ENCODE results near the gene EEPD1.

EEPD1 gene

GRCh38 chr7:36204929-36205635 lies 52.0 kb downstream of the EEPD1 start:
- Histone ChIP-seq H3K9ac (ENCODE audit: insufficient read length, low read depth) (no peak overlapping the region), H3K4me3 (ENCODE audit: insufficient read length, low read depth) (no peak overlapping the region), H3K27me3 (ENCODE audit: insufficient read depth, insufficient read length) (no peaks in the 10 kb centered on the region), H3K9me3 (ENCODE audit: insufficient read depth, low read length) (no peaks in the 10 kb centered on the region), H3K4me1 (ENCODE audit: insufficient read depth, insufficient read length) (peaks cover 19% of the 10 kb centered on the region), H3K36me3 (ENCODE audit: insufficient read depth, insufficient read length, low read length) (no peaks in the 10 kb centered on the region)
- DNase-seq (ENCODE audit: low read depth, low spot score): no peak
- TF ChIP-seq YY1 (IDR thresholded peaks at IDR 0.05; ENCODE audit: insufficient read depth, insufficient read length) (no peak), SUZ12 (IDR thresholded peaks at IDR 0.05; ENCODE audit: extremely low read depth, insufficient read depth, insufficient read length) (no peak), ZNF274 (IDR thresholded peaks at IDR 0.05; ENCODE audit: low read depth, low read length) (no peak)

GRCh38 chr7:36205803-36206202 lies 52.7 kb downstream of the EEPD1 start:
- Histone ChIP-seq H3K9me3 (ENCODE audit: insufficient read depth, low read length) (no peaks in the 10 kb centered on the region), H3K36me3 (ENCODE audit: insufficient read depth, insufficient read length, low read length) (no peaks in the 10 kb centered on the region), H3K4me3 (ENCODE audit: insufficient read length, low read depth) (no peak overlapping the region), H3K27me3 (ENCODE audit: insufficient read depth, insufficient read length) (no peaks in the 10 kb centered on the region), H3K4me1 (ENCODE audit: insufficient read depth, insufficient read length) (peaks cover 19% of the 10 kb centered on the region), H3K9ac (ENCODE audit: insufficient read length, low read depth) (no peak overlapping the region)
- no peak for TF ChIP-seq ZNF274 (IDR thresholded peaks at IDR 0.05; ENCODE audit: low read depth, low read length)
- TF ChIP-seq SUZ12 (IDR thresholded peaks at IDR 0.05; ENCODE audit: extremely low read depth, insufficient read depth, insufficient read length): no peak
- no peak for TF ChIP-seq YY1 (IDR thresholded peaks at IDR 0.05; ENCODE audit: insufficient read depth, insufficient read length)
- no peak for DNase-seq (ENCODE audit: low read depth, low spot score)

GRCh38 chr7:36207451-36208291 lies 54.6 kb downstream of the EEPD1 start:
- Histone ChIP-seq H3K4me3 (ENCODE audit: insufficient read length, low read depth) (no peak overlapping the region), H3K27me3 (ENCODE audit: insufficient read depth, insufficient read length) (no peaks in the 10 kb centered on the region), H3K9me3 (ENCODE audit: insufficient read depth, low read length) (no peaks in the 10 kb centered on the region), H3K36me3 (ENCODE audit: insufficient read depth, insufficient read length, low read length) (no peaks in the 10 kb centered on the region), H3K4me1 (ENCODE audit: insufficient read depth, insufficient read length) (peaks cover 17% of the 10 kb centered on the region), H3K9ac (ENCODE audit: insufficient read length, low read depth) (no peak overlapping the region)
- no peak for DNase-seq (ENCODE audit: low read depth, low spot score)
- TF ChIP-seq ZNF274 (IDR thresholded peaks at IDR 0.05; ENCODE audit: low read depth, low read length): no peak
- no peak for TF ChIP-seq SUZ12 (IDR thresholded peaks at IDR 0.05; ENCODE audit: extremely low read depth, insufficient read depth, insufficient read length)
- TF ChIP-seq YY1 (IDR thresholded peaks at IDR 0.05; ENCODE audit: insufficient read depth, insufficient read length): no peak

DNA sequence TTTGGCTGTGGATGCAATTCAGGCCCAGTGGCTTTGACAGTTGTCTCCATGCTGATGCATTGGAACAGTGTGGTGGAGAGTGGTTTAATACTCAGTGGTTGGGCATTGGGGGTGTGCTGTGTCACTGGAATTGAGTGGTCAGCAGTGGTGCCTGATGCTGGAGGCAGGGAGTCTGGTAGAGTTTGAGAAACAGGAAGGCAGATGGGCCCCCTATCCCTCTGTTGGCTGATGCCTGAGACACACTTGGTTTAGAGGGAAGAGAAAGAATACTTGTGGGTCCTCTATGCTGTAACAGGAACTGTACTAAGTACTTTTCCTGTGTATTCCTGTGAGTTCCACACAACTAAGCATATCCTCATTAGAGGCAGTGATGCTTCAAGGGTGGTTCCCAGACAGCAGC lies 55.4 kb downstream of the EEPD1 start:
- no peak overlapping the region for H3K9ac ChIP-seq (ENCODE audit: insufficient read length, low read depth)
- no peaks in the 10 kb centered on the region; the same call in 1 of the 2 replicates for H3K9me3 ChIP-seq (ENCODE audit: insufficient read depth, low read length)
- H3K4me1 ChIP-seq (ENCODE audit: insufficient read depth, insufficient read length): peaks cover 13% of the 10 kb centered on the region
- DNase-seq (ENCODE audit: low read depth, low spot score): no peak
- no peaks in the 10 kb centered on the region for H3K27me3 ChIP-seq (ENCODE audit: insufficient read depth, insufficient read length)
- no peak overlapping the region for H3K4me3 ChIP-seq (ENCODE audit: insufficient read length, low read depth)
- TF ChIP-seq ZNF274 (IDR thresholded peaks at IDR 0.05; ENCODE audit: low read depth, low read length) (no peak), YY1 (IDR thresholded peaks at IDR 0.05; ENCODE audit: insufficient read depth, insufficient read length) (no peak), SUZ12 (IDR thresholded peaks at IDR 0.05; ENCODE audit: extremely low read depth, insufficient read depth, insufficient read length) (no peak)
- no peaks in the 10 kb centered on the region for H3K36me3 ChIP-seq (ENCODE audit: insufficient read depth, insufficient read length, low read length)

DNA sequence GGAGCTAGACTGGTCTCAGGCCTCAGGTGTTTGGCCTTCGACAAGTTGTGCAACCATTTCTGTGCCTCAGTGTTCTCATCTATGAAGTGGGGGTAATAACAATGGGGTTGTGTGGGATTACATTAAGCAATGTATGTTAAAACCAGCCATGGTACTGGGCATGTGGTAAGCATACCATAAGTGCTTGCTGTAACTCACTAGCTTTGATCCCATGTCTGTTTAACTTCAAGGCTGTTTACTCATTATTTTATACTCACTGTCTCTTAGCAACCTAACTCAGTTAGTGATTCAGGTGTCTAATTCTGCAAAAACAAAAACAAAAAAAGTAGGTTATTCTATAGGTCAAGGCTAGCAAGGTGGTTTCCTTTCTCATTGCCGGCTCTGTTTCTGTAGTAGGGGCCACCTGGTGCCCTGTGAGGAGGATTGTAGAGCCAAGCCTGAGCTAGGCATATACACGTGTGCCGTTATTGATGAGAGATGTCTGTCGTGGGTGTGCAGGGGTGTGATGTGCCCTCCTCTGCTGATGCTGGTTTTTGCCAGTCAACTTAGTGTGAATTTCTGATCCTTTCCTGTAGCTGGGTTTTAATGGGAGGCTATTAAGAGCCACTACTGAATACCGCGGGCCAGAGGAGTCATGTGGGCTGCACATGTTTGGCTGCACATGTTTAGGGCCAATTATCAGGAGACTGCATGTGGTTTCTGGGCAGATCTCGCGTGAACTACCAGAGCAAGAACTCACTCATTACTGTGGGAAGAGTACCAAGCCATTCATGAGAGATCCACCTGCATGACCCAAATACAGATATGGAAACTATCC lies 56.2 kb downstream of the EEPD1 start:
- Histone ChIP-seq H3K36me3 (ENCODE audit: insufficient read depth, insufficient read length, low read length) (no peaks in the 10 kb centered on the region), H3K4me1 (ENCODE audit: insufficient read depth, insufficient read length) (peaks cover 14% of the 10 kb centered on the region), H3K27me3 (ENCODE audit: insufficient read depth, insufficient read length) (no peaks in the 10 kb centered on the region), H3K9me3 (ENCODE audit: insufficient read depth, low read length) (no peaks in the 10 kb centered on the region; the same call in 1 of the 2 replicates), H3K9ac (ENCODE audit: insufficient read length, low read depth) (no peak overlapping the region), H3K4me3 (ENCODE audit: insufficient read length, low read depth) (no peak overlapping the region)
- no peak for DNase-seq (ENCODE audit: low read depth, low spot score)
- no peak for TF ChIP-seq YY1 (IDR thresholded peaks at IDR 0.05; ENCODE audit: insufficient read depth, insufficient read length)
- no peak for TF ChIP-seq ZNF274 (IDR thresholded peaks at IDR 0.05; ENCODE audit: low read depth, low read length)
- TF ChIP-seq SUZ12 (IDR thresholded peaks at IDR 0.05; ENCODE audit: extremely low read depth, insufficient read depth, insufficient read length): no peak

GRCh38 chr7:36209814-36210183 lies 56.7 kb downstream of the EEPD1 start:
- H3K27me3 ChIP-seq (ENCODE audit: insufficient read depth, insufficient read length): no peaks in the 10 kb centered on the region
- H3K4me1 ChIP-seq (ENCODE audit: insufficient read depth, insufficient read length): peaks cover 12% of the 10 kb centered on the region
- H3K4me3 ChIP-seq (ENCODE audit: insufficient read length, low read depth): no peak overlapping the region
- no peak overlapping the region for H3K9ac ChIP-seq (ENCODE audit: insufficient read length, low read depth)
- H3K36me3 ChIP-seq (ENCODE audit: insufficient read depth, insufficient read length, low read length): no peaks in the 10 kb centered on the region
- no peak for DNase-seq (ENCODE audit: low read depth, low spot score)
- no peaks in the 10 kb centered on the region; the same call in 1 of the 2 replicates for H3K9me3 ChIP-seq (ENCODE audit: insufficient read depth, low read length)
- TF ChIP-seq ZNF274 (IDR thresholded peaks at IDR 0.05; ENCODE audit: low read depth, low read length): no peak
- TF ChIP-seq YY1 (IDR thresholded peaks at IDR 0.05; ENCODE audit: insufficient read depth, insufficient read length): no peak
- no peak for TF ChIP-seq SUZ12 (IDR thresholded peaks at IDR 0.05; ENCODE audit: extremely low read depth, insufficient read depth, insufficient read length)
